Naive B cell (primary cell): ENCODE data around the gene CCNK. TPM values are rescaled to one million over a fixed set of nuclear protein-coding genes. Genes with fewer than 3 reads are reported as not detected.

Experiments used
- ATAC-seq, 2 donors: fragments of 150-1000 bp; cut with Tn5 transposase; 2 replicates each; pipeline ENCODE4 v1.10.0; 2021; ENCODE audit warnings: low read depth in 2 of 2, mild to moderate bottlenecking in 2 of 2, moderate library complexity in 2 of 2
- DNase-seq: peaks from one replicate; pipeline ENCODE4 v3.0.0; 2022
- H3K27ac Mint-ChIP-seq, 6 donors: one replicate each; pipeline ENCODE4 v1.8.0; 2020 to 2022; ENCODE audit warnings: mild to moderate bottlenecking in 6 of 6, mixed read lengths in 6 of 6, moderate library complexity in 5 of 6, inconsistent platforms in 2 of 6
- H3K27me3 Mint-ChIP-seq, 3 donors: one replicate each; pipeline ENCODE4 v1.8.0; 2021 to 2022; ENCODE audit warnings: mixed read lengths in 3 of 3, mild to moderate bottlenecking in 1 of 3
- H3K36me3 Mint-ChIP-seq, 2 donors: one replicate each; pipeline ENCODE4 v1.8.0; 2020 to 2022; ENCODE audit warnings: mixed read lengths in 2 of 2, inconsistent platforms in 1 of 2, mild to moderate bottlenecking in 1 of 2
- H3K4me1 Mint-ChIP-seq, 3 donors: one replicate each; pipeline ENCODE4 v1.8.0; 2020 to 2022; ENCODE audit warnings: mixed read lengths in 3 of 3, inconsistent platforms in 1 of 3, mild to moderate bottlenecking in 1 of 3, moderate library complexity in 1 of 3
- H3K4me3 Mint-ChIP-seq, 8 donors: one replicate each; pipeline ENCODE4 v1.8.0; 2020 to 2022; ENCODE audit warnings: mild to moderate bottlenecking in 8 of 8, mixed read lengths in 8 of 8, moderate library complexity in 8 of 8, inconsistent platforms in 2 of 8
- H3K9me3 Mint-ChIP-seq, 7 donors: one replicate each; pipeline ENCODE4 v1.8.0; 2020 to 2022; ENCODE audit warnings: mixed read lengths in 7 of 7, mild to moderate bottlenecking in 5 of 7, inconsistent platforms in 2 of 7, moderate library complexity in 1 of 7
- polyA plus RNA-seq, 6 donors: library from polyadenylated mRNA; unstranded; fragments of 300-500 nt; fragmentation: Illumina TruSeq; gene quantifications; one replicate each; pipeline ENCODE4 v1.2.3, GENCODE V29; 2021; ENCODE audit warnings: low read depth in 6 of 6

The CCNK gene
- polyA plus RNA-seq, 6 donors from 2014 or later = 15.5 to 30.7 (median 23.1) TPM

- DNase-seq (no peak), ATAC-seq (no peak)
- Mint-ChIP-seq H3K4me1 (peaks cover 5 to 11% (median 9%) of the 10 kb centered on the region in 3 donors), H3K36me3 (no peaks in the 10 kb centered on the region), H3K9me3 (no peaks in the 10 kb centered on the region), H3K27ac (peak overlapping the region in 2 of 6 donors; percentile 3 to 57), H3K27me3 (peaks cover 4 to 46% (median 18%) of the 10 kb centered on the region in 3 donors), H3K4me3 (no peak overlapping the region)
Observed at GRCh38 chr14:99541677-99542470, 60.7 kb downstream of the CCNK start.

GRCh38 chr14:99542566-99542965 is 61.4 kb downstream of the CCNK start:
- H3K4me1 Mint-ChIP-seq = peaks cover 5 to 11% (median 9%) of the 10 kb centered on the region in 3 donors

GRCh38 chr14:99543370-99543769 is 62.2 kb downstream of the CCNK start:
- H3K27me3 Mint-ChIP-seq = peaks cover 4 to 36% (median 18%) of the 10 kb centered on the region in 3 donors
- H3K9me3 Mint-ChIP-seq = no peaks in the 10 kb centered on the region
- H3K4me3 Mint-ChIP-seq = no peak overlapping the region
- DNase-seq = no peak
- no peaks in the 10 kb centered on the region for H3K36me3 Mint-ChIP-seq
- H3K27ac Mint-ChIP-seq = peak overlapping the region in 2 of 6 donors; percentile 14 to 73
- ATAC-seq = no peak
- peaks cover 9 to 11% (median 10%) of the 10 kb centered on the region in 3 donors for H3K4me1 Mint-ChIP-seq

More at GRCh38 chr14:99542566-99542965, 61.4 kb downstream of the CCNK start:
- Mint-ChIP-seq H3K27ac (no peak overlapping the region), H3K9me3 (no peaks in the 10 kb centered on the region), H3K27me3 (peaks cover 4 to 39% (median 18%) of the 10 kb centered on the region in 3 donors), H3K4me3 (no peak overlapping the region), H3K36me3 (no peaks in the 10 kb centered on the region)
- ATAC-seq = no peak
- DNase-seq = no peak

- no peak overlapping the region for H3K4me3 Mint-ChIP-seq
- peaks cover 5 to 13% (median 5%) of the 10 kb centered on the region in 3 donors for H3K4me1 Mint-ChIP-seq
- H3K36me3 Mint-ChIP-seq = no peaks in the 10 kb centered on the region
- H3K27ac Mint-ChIP-seq = peak overlapping the region in 2 of 6 donors; percentile 61 to 63
- ATAC-seq (no peak), DNase-seq (no peak)
- H3K9me3 Mint-ChIP-seq = no peaks in the 10 kb centered on the region
- peaks cover 4 to 32% (median 18%) of the 10 kb centered on the region in 3 donors for H3K27me3 Mint-ChIP-seq
Observed at GRCh38 chr14:99543985-99544384, 62.8 kb downstream of the CCNK start.

- H3K36me3 Mint-ChIP-seq = no peaks in the 10 kb centered on the region
- no peak for ATAC-seq
- H3K27ac Mint-ChIP-seq = no peak overlapping the region
- H3K4me3 Mint-ChIP-seq = no peak overlapping the region
- no peaks in the 10 kb centered on the region for H3K9me3 Mint-ChIP-seq
- peaks cover 4 to 31% (median 18%) of the 10 kb centered on the region in 3 donors for H3K27me3 Mint-ChIP-seq
- H3K4me1 Mint-ChIP-seq = peaks cover 5 to 13% (median 8%) of the 10 kb centered on the region in 3 donors
- no peak for DNase-seq
Observed at GRCh38 chr14:99544991-99545390, 63.8 kb downstream of the CCNK start.

- Mint-ChIP-seq H3K27me3 (peaks cover 4 to 31% (median 18%) of the 10 kb centered on the region in 3 donors), H3K4me3 (no peak overlapping the region), H3K9me3 (no peaks in the 10 kb centered on the region), H3K27ac (peak overlapping the region in 1 of 6 donors; percentile 44), H3K4me1 (peaks cover 5 to 14% (median 8%) of the 10 kb centered on the region in 3 donors), H3K36me3 (no peaks in the 10 kb centered on the region)
- no peak for ATAC-seq
- DNase-seq = no peak
Observed at GRCh38 chr14:99545586-99545985, 64.4 kb downstream of the CCNK start.

GRCh38 chr14:99546234-99546879 is 65.1 kb downstream of the CCNK start:
- Mint-ChIP-seq H3K27ac (no peak overlapping the region), H3K36me3 (no peaks in the 10 kb centered on the region), H3K27me3 (peaks cover 4 to 34% (median 18%) of the 10 kb centered on the region in 3 donors), H3K4me1 (peaks cover 2 to 14% (median 6%) of the 10 kb centered on the region in 3 donors), H3K4me3 (no peak overlapping the region), H3K9me3 (no peaks in the 10 kb centered on the region)
- ATAC-seq (no peak), DNase-seq (no peak)

GRCh38 chr14:99548255-99548654 is 67.0 kb downstream of the CCNK start:
- Mint-ChIP-seq H3K4me3 (peak overlapping the region in 1 of 8 donors; percentile 16), H3K27me3 (peaks cover 4 to 29% (median 18%) of the 10 kb centered on the region in 3 donors), H3K9me3 (no peaks in the 10 kb centered on the region), H3K36me3 (no peaks in the 10 kb centered on the region), H3K4me1 (peaks cover 0 to 14% (median 4%) of the 10 kb centered on the region in 3 donors), H3K27ac (no peak overlapping the region)
- DNase-seq (peak; percentile 9), ATAC-seq (peak; percentile 25 to 58)

GRCh38 chr14:99548871-99549515 is 67.8 kb downstream of the CCNK start:
- peaks cover 4 to 25% (median 18%) of the 10 kb centered on the region in 3 donors for H3K27me3 Mint-ChIP-seq
- DNase-seq (no peak), ATAC-seq (no peak)
- H3K4me3 Mint-ChIP-seq = no peak overlapping the region
- no peaks in the 10 kb centered on the region for H3K36me3 Mint-ChIP-seq
- peaks cover 0 to 14% (median 4%) of the 10 kb centered on the region in 3 donors for H3K4me1 Mint-ChIP-seq
- no peak overlapping the region for H3K27ac Mint-ChIP-seq
- no peaks in the 10 kb centered on the region for H3K9me3 Mint-ChIP-seq

- H3K27ac Mint-ChIP-seq = no peak overlapping the region
- H3K4me3 Mint-ChIP-seq = no peak overlapping the region
- ATAC-seq (no peak), DNase-seq (no peak)
- no peaks in the 10 kb centered on the region for H3K36me3 Mint-ChIP-seq
- peaks cover 0 to 14% (median 4%) of the 10 kb centered on the region in 3 donors for H3K4me1 Mint-ChIP-seq
- peaks cover 4 to 23% (median 15%) of the 10 kb centered on the region in 3 donors for H3K27me3 Mint-ChIP-seq
- H3K9me3 Mint-ChIP-seq = no peaks in the 10 kb centered on the region
Observed at GRCh38 chr14:99549684-99550083, 68.5 kb downstream of the CCNK start.

- H3K4me1 Mint-ChIP-seq = peaks cover 0 to 14% (median 4%) of the 10 kb centered on the region in 3 donors
- no peaks in the 10 kb centered on the region for H3K9me3 Mint-ChIP-seq
- DNase-seq (no peak), ATAC-seq (no peak)
- H3K27ac Mint-ChIP-seq = no peak overlapping the region
- H3K36me3 Mint-ChIP-seq = no peaks in the 10 kb centered on the region
- H3K27me3 Mint-ChIP-seq = peaks cover 4 to 15% (median 10%) of the 10 kb centered on the region in 3 donors
- no peak overlapping the region for H3K4me3 Mint-ChIP-seq
Observed at GRCh38 chr14:99550387-99550992, 69.3 kb downstream of the CCNK start.

GRCh38 chr14:99551034-99551922 is 70.1 kb downstream of the CCNK start:
- peaks cover 0 to 14% (median 4%) of the 10 kb centered on the region in 3 donors for H3K4me1 Mint-ChIP-seq
- H3K36me3 Mint-ChIP-seq = no peaks in the 10 kb centered on the region
- no peaks in the 10 kb centered on the region for H3K9me3 Mint-ChIP-seq
- ATAC-seq = no peak
- no peak overlapping the region for H3K4me3 Mint-ChIP-seq
- DNase-seq = no peak
- H3K27me3 Mint-ChIP-seq = peaks cover 2 to 15% (median 4%) of the 10 kb centered on the region in 3 donors
- H3K27ac Mint-ChIP-seq = peak overlapping the region in 1 of 6 donors; percentile 52
